Ascending aorta (tissue), 2 donors: ENCODE data around the gene TAX1BP1. TPM values are rescaled to one million over a fixed set of nuclear protein-coding genes. Genes with fewer than 3 reads are reported as not detected.

Experiments used
- DNase-seq, 2 donors: peaks; one replicate each; pipeline ENCODE4 v3.0.0-alpha.2; 2019; ENCODE audit warnings: low spot score in 2 of 2
- H3K27ac ChIP-seq, 2 donors: fragments of 200-600 bp; sonication (generic); one replicate each; pipeline ENCODE4 v1.5.1; 2016 to 2017; ENCODE audit warnings: mild to moderate bottlenecking in 1 of 2
- H3K27me3 ChIP-seq: fragments of 200-600 bp; sonication (generic); one replicate; pipeline ENCODE4 v1.5.1; 2017
- H3K36me3 ChIP-seq, 2 donors: fragments of 200-600 bp; sonication (generic); one replicate each; pipeline ENCODE4 v1.5.1; 2016
- H3K4me1 ChIP-seq, 2 donors: fragments of 200-600 bp; sonication (generic); one replicate each; pipeline ENCODE4 v1.5.1; 2016 to 2017; ENCODE audit warnings: mild to moderate bottlenecking in 1 of 2
- H3K4me3 ChIP-seq, 2 donors: fragments of 200-600 bp; sonication (generic); one replicate each; pipeline ENCODE4 v1.5.1; 2016 to 2017; ENCODE audit warnings: mild to moderate bottlenecking in 1 of 2
- H3K9me3 ChIP-seq, 2 donors: fragments of 200-600 bp; sonication (generic); one replicate each; pipeline ENCODE4 v1.5.1; 2016
- intact Hi-C: fragments of 100-400 bp; cut with DNase I; formaldehyde crosslinking; loops from one replicate; pipeline ENCODE4 v1.15.1; 2023
- total RNA-seq: library from RNA; depleted of rRNA; stranded (reverse); fragments of >200 nt; gene quantifications from one replicate; pipeline ENCODE4 v1.1.0, GENCODE V29; 2016
- TF ChIP-seq, protein P1 (sequence below), 3 experiments: fragments of 200-600 bp in 2 of 3; fragments of 450-650 bp in 1 of 3; sonication (generic) in 2 of 3; IDR thresholded peaks; one replicate each; pipeline ENCODE4 v1.5.1; 2016 to 2019; ENCODE audit warnings: antibody characterized with exemption in 3 of 3, mild to moderate bottlenecking in 1 of 3, moderate library complexity in 1 of 3

The TAX1BP1 gene
- total RNA-seq, 1 donor from 2014 or later: 32.6 TPM

- no peak overlapping the region for H3K4me3 ChIP-seq
- H3K9me3 ChIP-seq: no peaks in the 10 kb centered on the region
- intact Hi-C loops: no loop called here
- no peaks in the 10 kb centered on the region for H3K36me3 ChIP-seq
- TF ChIP-seq, protein P1, sequence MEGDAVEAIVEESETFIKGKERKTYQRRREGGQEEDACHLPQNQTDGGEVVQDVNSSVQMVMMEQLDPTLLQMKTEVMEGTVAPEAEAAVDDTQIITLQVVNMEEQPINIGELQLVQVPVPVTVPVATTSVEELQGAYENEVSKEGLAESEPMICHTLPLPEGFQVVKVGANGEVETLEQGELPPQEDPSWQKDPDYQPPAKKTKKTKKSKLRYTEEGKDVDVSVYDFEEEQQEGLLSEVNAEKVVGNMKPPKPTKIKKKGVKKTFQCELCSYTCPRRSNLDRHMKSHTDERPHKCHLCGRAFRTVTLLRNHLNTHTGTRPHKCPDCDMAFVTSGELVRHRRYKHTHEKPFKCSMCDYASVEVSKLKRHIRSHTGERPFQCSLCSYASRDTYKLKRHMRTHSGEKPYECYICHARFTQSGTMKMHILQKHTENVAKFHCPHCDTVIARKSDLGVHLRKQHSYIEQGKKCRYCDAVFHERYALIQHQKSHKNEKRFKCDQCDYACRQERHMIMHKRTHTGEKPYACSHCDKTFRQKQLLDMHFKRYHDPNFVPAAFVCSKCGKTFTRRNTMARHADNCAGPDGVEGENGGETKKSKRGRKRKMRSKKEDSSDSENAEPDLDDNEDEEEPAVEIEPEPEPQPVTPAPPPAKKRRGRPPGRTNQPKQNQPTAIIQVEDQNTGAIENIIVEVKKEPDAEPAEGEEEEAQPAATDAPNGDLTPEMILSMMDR (IDR thresholded peaks at IDR 0.05): no peak
- no peak for DNase-seq
- no peak overlapping the region for H3K27ac ChIP-seq
- no peaks in the 10 kb centered on the region for H3K4me1 ChIP-seq
- no peaks in the 10 kb centered on the region for H3K27me3 ChIP-seq
Observed at GRCh38 chr7:27708485-27708884, 31.5 kb upstream of the TAX1BP1 start.

DNA sequence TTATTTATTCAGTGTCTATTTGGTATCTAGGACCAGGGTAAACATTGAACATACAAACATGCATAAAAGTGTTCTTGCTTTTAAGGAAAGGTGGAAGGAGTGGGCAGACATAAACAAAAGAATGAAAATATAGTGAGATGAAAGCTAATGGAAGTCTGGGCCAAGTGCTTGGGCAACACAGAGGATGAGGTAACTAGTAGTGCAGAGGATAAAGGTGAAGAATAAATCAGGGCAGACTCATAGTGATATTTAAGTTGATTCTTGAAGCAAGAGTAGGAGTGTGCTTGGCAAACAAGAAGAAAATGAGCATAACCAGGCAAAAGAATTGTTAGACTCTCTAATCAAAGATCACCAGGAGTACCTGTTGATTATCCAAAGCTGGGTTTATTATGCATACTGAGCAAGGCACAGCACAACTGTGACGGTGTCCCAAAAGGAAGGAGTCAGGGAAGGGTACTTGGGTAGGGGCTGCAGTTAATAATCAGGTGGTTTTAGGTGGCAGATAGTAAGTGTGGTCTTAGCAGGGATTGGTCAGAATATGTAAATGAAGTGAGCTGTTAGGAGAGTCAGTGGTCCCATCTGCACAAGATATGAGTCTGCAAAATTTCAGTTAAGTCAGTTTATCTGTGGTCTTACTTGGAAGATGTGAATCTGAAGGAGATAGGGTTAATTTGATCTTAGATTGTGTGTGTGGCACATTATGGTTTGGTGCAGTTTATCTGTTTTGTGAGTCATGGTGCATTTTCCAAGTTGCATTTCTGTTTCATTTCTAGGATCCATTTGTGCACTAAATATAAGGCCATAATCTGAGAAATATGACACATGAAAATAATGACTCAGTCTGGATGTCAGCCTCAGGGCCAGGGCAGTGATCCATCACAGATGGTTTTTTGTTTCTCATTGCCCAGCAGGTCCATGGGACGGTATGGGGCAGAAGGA lies 30.6 kb upstream of the TAX1BP1 start:
- H3K4me3 ChIP-seq: no peak overlapping the region
- H3K4me1 ChIP-seq: no peaks in the 10 kb centered on the region
- no peaks in the 10 kb centered on the region for H3K36me3 ChIP-seq
- intact Hi-C loops: no loop called here
- DNase-seq: no peak
- TF ChIP-seq, protein P1 (IDR thresholded peaks at IDR 0.05): no peak
- H3K27me3 ChIP-seq: no peaks in the 10 kb centered on the region
- no peaks in the 10 kb centered on the region for H3K9me3 ChIP-seq
- peak overlapping the region in 1 of 2 donors; percentile 53 for H3K27ac ChIP-seq

- no peak overlapping the region for H3K27ac ChIP-seq
- TF ChIP-seq, protein P1 (IDR thresholded peaks at IDR 0.05): no peak
- no peaks in the 10 kb centered on the region for H3K4me1 ChIP-seq
- no peaks in the 10 kb centered on the region for H3K27me3 ChIP-seq
- intact Hi-C loops: no loop called here
- DNase-seq: no peak
- no peaks in the 10 kb centered on the region for H3K9me3 ChIP-seq
- no peak overlapping the region for H3K4me3 ChIP-seq
- H3K36me3 ChIP-seq: no peaks in the 10 kb centered on the region
Observed at GRCh38 chr7:27712217-27712616, 27.7 kb upstream of the TAX1BP1 start.

GRCh38 chr7:27714831-27715444 lies 25.0 kb upstream of the TAX1BP1 start:
- TF ChIP-seq, protein P1 (IDR thresholded peaks at IDR 0.05): no peak
- no peak overlapping the region for H3K27ac ChIP-seq
- H3K27me3 ChIP-seq: no peaks in the 10 kb centered on the region
- H3K4me1 ChIP-seq: no peaks in the 10 kb centered on the region
- no peaks in the 10 kb centered on the region for H3K36me3 ChIP-seq
- no peaks in the 10 kb centered on the region for H3K9me3 ChIP-seq
- DNase-seq: no peak
- no peak overlapping the region for H3K4me3 ChIP-seq
- intact Hi-C loops: no loop called here

DNA sequence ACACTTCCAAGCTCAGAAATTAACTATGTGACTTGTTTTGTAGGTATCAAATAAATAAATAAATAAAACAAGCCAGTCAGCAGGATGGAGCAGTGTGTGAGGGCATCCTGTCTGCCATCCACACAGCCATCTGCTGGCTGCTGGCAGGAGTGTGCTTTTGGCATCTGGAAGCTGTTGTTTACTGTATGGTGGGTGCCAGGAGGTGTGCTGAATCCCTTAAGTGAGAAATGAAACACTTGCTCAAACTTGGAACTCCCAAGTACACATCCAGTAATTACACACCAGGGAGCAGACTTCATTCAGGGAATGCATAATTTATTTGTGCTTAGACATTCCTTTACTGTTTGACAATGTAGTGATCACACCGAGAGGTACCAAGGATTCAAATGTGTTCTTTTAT lies 16.9 kb upstream of the TAX1BP1 start:
- H3K27ac ChIP-seq: no peak overlapping the region
- intact Hi-C loops: no loop called here
- H3K36me3 ChIP-seq: no peaks in the 10 kb centered on the region
- no peaks in the 10 kb centered on the region for H3K27me3 ChIP-seq
- TF ChIP-seq, protein P1 (IDR thresholded peaks at IDR 0.05): no peak
- no peak for DNase-seq
- no peak overlapping the region for H3K4me3 ChIP-seq
- H3K9me3 ChIP-seq: no peaks in the 10 kb centered on the region
- H3K4me1 ChIP-seq: no peaks in the 10 kb centered on the region
